AG20443 (cell line): ENCODE measurements around the gene TMEM247.

ENCODE experiments used
- DNase-seq: peaks from one replicate; pipeline ENCODE4 v3.0.0; 2012; ENCODE audit warnings: low spot score, mixed read lengths

TMEM247 gene

GRCh38 chr2:46479265-46479664 lies at the start of gene TMEM247:
TSS of gene TMEM247 (plus strand) at chr2:46479565.
- DNase-seq, result no peak

- DNase-seq, result no peak
Measured at GRCh38 chr2:46430413-46430812, 49.0 kb upstream of the TMEM247 start.

GRCh38 chr2:46430992-46431391 lies 48.4 kb upstream of the TMEM247 start:
- DNase-seq, result no peak

GRCh38 chr2:46431481-46432235 lies 47.7 kb upstream of the TMEM247 start:
- DNase-seq, result peak; percentile 52

- peak; percentile 34 for DNase-seq
Measured at GRCh38 chr2:46434851-46435273, 44.5 kb upstream of the TMEM247 start.

- no peak for DNase-seq
Measured at GRCh38 chr2:46435353-46435752, 44.0 kb upstream of the TMEM247 start.

GRCh38 chr2:46435796-46436360 lies 43.5 kb upstream of the TMEM247 start:
- no peak for DNase-seq

GRCh38 chr2:46436800-46437199 lies 42.6 kb upstream of the TMEM247 start:
- no peak for DNase-seq

GRCh38 chr2:46438102-46438501 lies 41.3 kb upstream of the TMEM247 start:
- DNase-seq, result no peak

- DNase-seq, result no peak
Measured at GRCh38 chr2:46438794-46439193, 40.6 kb upstream of the TMEM247 start.

- no peak for DNase-seq
Measured at GRCh38 chr2:46439582-46439981, 39.8 kb upstream of the TMEM247 start.

GRCh38 chr2:46441838-46442712 lies 37.3 kb upstream of the TMEM247 start:
- no peak for DNase-seq

- DNase-seq, result no peak
Measured at GRCh38 chr2:46444732-46445131, 34.6 kb upstream of the TMEM247 start.

- no peak for DNase-seq
Measured at GRCh38 chr2:46445556-46445955, 33.8 kb upstream of the TMEM247 start.

GRCh38 chr2:46446871-46447568 lies 32.3 kb upstream of the TMEM247 start:
- no peak for DNase-seq

GRCh38 chr2:46447649-46448048 lies 31.7 kb upstream of the TMEM247 start:
- no peak for DNase-seq

- no peak for DNase-seq
Measured at GRCh38 chr2:46448111-46448510, 31.3 kb upstream of the TMEM247 start.

- DNase-seq, result no peak
Measured at GRCh38 chr2:46448641-46449040, 30.7 kb upstream of the TMEM247 start.

- no peak for DNase-seq
Measured at GRCh38 chr2:46449700-46450099, 29.7 kb upstream of the TMEM247 start.

GRCh38 chr2:46451131-46451711 lies 28.1 kb upstream of the TMEM247 start:
- DNase-seq, result peak; percentile 79

- DNase-seq, result no peak
Measured at GRCh38 chr2:46456789-46457188, 22.6 kb upstream of the TMEM247 start.
